ENCODE measurements around the gene TDRD3. TPM values are rescaled to one million over a fixed set of nuclear protein-coding genes. Genes with fewer than 3 reads are reported as not detected.

TDRD3 gene
- polyA plus RNA-seq, 5 donors: 30.3 to 49.7 (median 42.9) TPM

Other genes with a start within 250 kb of the TDRD3 start
- gene DIAPH3, start 233.3 kb upstream of the TDRD3 start, polyA plus RNA-seq (ENCODE audit: insufficient read depth in 1 of 5, insufficient read length in 5 of 5, low replicate concordance in 1 of 5): 10 to 100 TPM in 3 of 5 donors, 1 to 10 TPM in 2; 5.8 to 21.1 (median 12.7) TPM

Measured in right lung (tissue), 5 donors.